Large intestine (tissue), 12 donors: Measurements from ENCODE around the gene ANKK1. TPM values are rescaled to one million over a fixed set of nuclear protein-coding genes. Genes with fewer than 3 reads are reported as not detected.
A peak's percentile ranks its signal among the peaks of the same experiment; 100 is the strongest.

Experiments
- DNase-seq, 2 donors: peaks; one replicate each; pipeline versions ENCODE4 v3.0.0 to v3.0.0-alpha.2; 2013
- H3K27ac ChIP-seq: one replicate; pipeline ENCODE4 v1.5.1; 2013; ENCODE audit warnings: low read length
- H3K27me3 ChIP-seq: 2 replicates; pipeline ENCODE4 v1.6.1; 2013; ENCODE audit warnings: low read length; ENCODE audit not compliant: control insufficient read depth, insufficient read depth
- H3K36me3 ChIP-seq: 2 replicates; pipeline ENCODE4 v1.6.1; 2013; ENCODE audit warnings: low read length; ENCODE audit not compliant: control insufficient read depth, insufficient read depth
- H3K4me1 ChIP-seq: one replicate; pipeline ENCODE4 v1.6.1; 2013; ENCODE audit warnings: low read length; ENCODE audit not compliant: control insufficient read depth, insufficient read depth
- H3K4me3 ChIP-seq: one replicate; pipeline ENCODE4 v1.5.1; 2013; ENCODE audit warnings: low read length
- H3K9me3 ChIP-seq: one replicate; pipeline ENCODE4 v1.6.1; 2013; ENCODE audit warnings: mild to moderate bottlenecking, low read depth, low read length, moderate library complexity; ENCODE audit not compliant: control insufficient read depth
- WGBS: methylation state at CpG from one replicate; pipeline ENCODE4 v1.1.5; 2013; ENCODE audit warnings: low lambda C conversion rate; ENCODE audit not compliant: insufficient coverage; 5-methylcytosine and 5-hydroxymethylcytosine counted together
- long read RNA-seq, 11 donors: transcript quantifications; one replicate each; lab custom pipeline, GENCODE V29; 2026
- polyA plus RNA-seq: library from polyadenylated mRNA; unstranded; fragments of 120-200 nt; gene quantifications from one replicate; pipeline ENCODE4 v1.2.1, GENCODE V29; 2013

Gene ANKK1
- polyA plus RNA-seq, result 0.27 TPM
- long read RNA-seq, donor 1, result 0 reads
- long read RNA-seq, donor 2, result 0 reads
- long read RNA-seq, donor 3, result 0 reads
- long read RNA-seq, donor 4, result 0 reads
- long read RNA-seq, donor 5, result 0 reads
- long read RNA-seq, donor 6, result 0 reads
- long read RNA-seq, donor 7, result 0 reads
- long read RNA-seq, donor 8, result 0 reads
- long read RNA-seq, donor 9, result 0 reads
- long read RNA-seq, donor 10, result 0 reads
- long read RNA-seq, donor 11, result 0 reads

GRCh38 chr11:113387605-113388211 lies at the start of gene ANKK1:
Gene ANKK1, plus strand, starts transcription at chr11:113387779. Its CDS starts 106 bp downstream, at chr11:113387885.
- Histone ChIP-seq H3K27ac (no peak within 1 kb of the TSS), H3K36me3 (no peaks in the 10 kb centered on the region), H3K4me3 (peak within 1 kb of the TSS; percentile 33), H3K9me3 (peaks cover 3% of the 10 kb centered on the region), H3K4me1 (peaks cover 5% of the 10 kb centered on the region), H3K27me3 (peaks cover 25% of the 10 kb centered on the region)
- DNase-seq, result peak; percentile 23 to 43
- no CpG with 5 or more reads among the region's 46 CpGs for WGBS

- no peak overlapping the region for H3K4me3 ChIP-seq
- no peak for DNase-seq
- WGBS, result 80% methylated on average over 1 of the region's 4 CpGs
- H3K9me3 ChIP-seq, result no peaks in the 10 kb centered on the region
- no peak overlapping the region for H3K27ac ChIP-seq
- H3K4me1 ChIP-seq, result no peaks in the 10 kb centered on the region
- H3K36me3 ChIP-seq, result peaks cover 38% of the 10 kb centered on the region
- H3K27me3 ChIP-seq, result no peaks in the 10 kb centered on the region
Observed at GRCh38 chr11:113338730-113339129, 48.8 kb upstream of the ANKK1 start.

GRCh38 chr11:113339929-113340589 lies 47.5 kb upstream of the ANKK1 start:
- Histone ChIP-seq H3K27me3 (no peaks in the 10 kb centered on the region), H3K4me1 (no peaks in the 10 kb centered on the region), H3K27ac (peak overlapping the region; percentile 6), H3K36me3 (peaks cover 38% of the 10 kb centered on the region), H3K9me3 (no peaks in the 10 kb centered on the region), H3K4me3 (no peak overlapping the region)
- no CpG with 5 or more reads among the region's 6 CpGs for WGBS
- no peak for DNase-seq

GRCh38 chr11:113341388-113342165 lies 46.0 kb upstream of the ANKK1 start:
- H3K27ac ChIP-seq, result no peak overlapping the region
- H3K4me1 ChIP-seq, result no peaks in the 10 kb centered on the region
- H3K4me3 ChIP-seq, result no peak overlapping the region
- no peaks in the 10 kb centered on the region for H3K27me3 ChIP-seq
- DNase-seq, result no peak
- H3K36me3 ChIP-seq, result peaks cover 33% of the 10 kb centered on the region
- WGBS, result no CpG with 5 or more reads among the region's 10 CpGs
- no peaks in the 10 kb centered on the region for H3K9me3 ChIP-seq

GRCh38 chr11:113345978-113346377 lies 41.6 kb upstream of the ANKK1 start:
- Histone ChIP-seq H3K27ac (no peak overlapping the region), H3K4me1 (no peaks in the 10 kb centered on the region), H3K4me3 (no peak overlapping the region), H3K9me3 (no peaks in the 10 kb centered on the region), H3K27me3 (no peaks in the 10 kb centered on the region), H3K36me3 (peaks cover 30% of the 10 kb centered on the region)
- no peak for DNase-seq
- no CpG with 5 or more reads among the region's 8 CpGs for WGBS

- H3K27ac ChIP-seq, result no peak overlapping the region
- no peaks in the 10 kb centered on the region for H3K9me3 ChIP-seq
- H3K4me3 ChIP-seq, result no peak overlapping the region
- no peak for DNase-seq
- 83% methylated on average over 1 of the region's 3 CpGs for WGBS
- no peaks in the 10 kb centered on the region for H3K27me3 ChIP-seq
- H3K4me1 ChIP-seq, result peaks cover 4% of the 10 kb centered on the region
- peaks cover 14% of the 10 kb centered on the region for H3K36me3 ChIP-seq
Observed at GRCh38 chr11:113349528-113349927, 38.1 kb upstream of the ANKK1 start.

- Histone ChIP-seq H3K9me3 (peaks cover 3% of the 10 kb centered on the region), H3K27ac (no peak overlapping the region), H3K4me3 (no peak overlapping the region), H3K36me3 (peaks cover 13% of the 10 kb centered on the region), H3K27me3 (no peaks in the 10 kb centered on the region), H3K4me1 (peaks cover 4% of the 10 kb centered on the region)
- no peak for DNase-seq
- no CpG with 5 or more reads among the region's 11 CpGs for WGBS
Observed at GRCh38 chr11:113350336-113351067, 37.1 kb upstream of the ANKK1 start.

GRCh38 chr11:113351068-113351450 lies 36.5 kb upstream of the ANKK1 start:
- peaks cover 4% of the 10 kb centered on the region for H3K4me1 ChIP-seq
- H3K4me3 ChIP-seq, result no peak overlapping the region
- DNase-seq, result no peak
- no peaks in the 10 kb centered on the region for H3K27me3 ChIP-seq
- peaks cover 13% of the 10 kb centered on the region for H3K36me3 ChIP-seq
- peaks cover 3% of the 10 kb centered on the region for H3K9me3 ChIP-seq
- no CpG with 5 or more reads among the region's 3 CpGs for WGBS
- H3K27ac ChIP-seq, result peak overlapping the region; percentile 9

GRCh38 chr11:113351480-113351879 lies 36.1 kb upstream of the ANKK1 start:
- Histone ChIP-seq H3K27ac (peak overlapping the region; percentile 64), H3K27me3 (no peaks in the 10 kb centered on the region), H3K36me3 (peaks cover 16% of the 10 kb centered on the region), H3K4me3 (no peak overlapping the region), H3K9me3 (peaks cover 3% of the 10 kb centered on the region), H3K4me1 (peaks cover 4% of the 10 kb centered on the region)
- peak; percentile 71 to 84 for DNase-seq
- 20% methylated on average over 1 of the region's 4 CpGs for WGBS

- no peak for DNase-seq
- no peak overlapping the region for H3K27ac ChIP-seq
- H3K36me3 ChIP-seq, result peaks cover 36% of the 10 kb centered on the region
- 100% methylated on average over 1 of the region's 3 CpGs for WGBS
- H3K27me3 ChIP-seq, result no peaks in the 10 kb centered on the region
- H3K9me3 ChIP-seq, result peaks cover 3% of the 10 kb centered on the region
- H3K4me1 ChIP-seq, result peaks cover 4% of the 10 kb centered on the region
- H3K4me3 ChIP-seq, result no peak overlapping the region
Observed at GRCh38 chr11:113356203-113356602, 31.4 kb upstream of the ANKK1 start.
